AG09319 (cell line): ENCODE data around the gene GNA12.
A peak's percentile ranks its signal among the peaks of the same experiment; 100 is the strongest.

Experiments used
- DNase-seq: peaks from one replicate; pipeline ENCODE4 v3.0.0-alpha.2; 2010; ENCODE audit warnings: low read depth; ENCODE audit errors: extremely low read depth
- TF ChIP-seq, protein P1 (sequence below): IDR thresholded peaks from 2 replicates; pipeline ENCODE4 v1.5.1; 2011; ENCODE audit warnings: low read depth, mild to moderate bottlenecking, inconsistent platforms, low read length, moderate library complexity

Gene GNA12

DNA sequence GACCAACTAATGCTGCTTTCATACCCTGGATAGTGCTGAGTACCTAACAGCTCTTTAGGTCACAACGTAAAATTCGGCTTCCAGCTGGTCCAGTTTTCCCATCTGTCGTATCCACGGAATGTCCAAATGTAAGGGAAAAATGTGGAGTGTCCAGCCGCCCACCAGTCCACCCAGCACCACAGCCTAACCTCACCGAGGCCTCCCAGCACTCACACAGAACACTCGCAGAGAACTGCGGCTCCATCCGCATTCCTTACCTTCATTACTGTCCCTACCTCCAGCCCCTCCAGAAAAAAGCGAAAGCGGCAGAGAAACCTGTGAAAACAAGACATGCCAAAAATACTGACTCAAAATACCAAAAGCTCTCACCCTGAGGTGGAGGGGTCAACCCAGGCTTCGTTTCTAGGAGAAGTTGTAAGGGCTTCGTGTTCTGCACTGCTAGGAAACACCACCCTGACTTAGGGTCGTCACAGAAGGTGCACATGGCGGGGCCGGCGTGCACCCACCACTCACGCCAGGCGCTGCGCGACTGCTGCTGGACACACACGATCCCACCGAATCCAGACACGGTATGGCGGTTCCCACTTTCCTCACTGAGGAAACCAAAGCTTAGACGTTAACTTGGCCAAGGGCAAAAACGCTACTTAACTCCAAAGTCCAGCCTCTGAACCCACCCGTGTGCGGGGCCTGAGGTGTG, 82.2 kb downstream of the GNA12 start:
- TF ChIP-seq, protein P1, sequence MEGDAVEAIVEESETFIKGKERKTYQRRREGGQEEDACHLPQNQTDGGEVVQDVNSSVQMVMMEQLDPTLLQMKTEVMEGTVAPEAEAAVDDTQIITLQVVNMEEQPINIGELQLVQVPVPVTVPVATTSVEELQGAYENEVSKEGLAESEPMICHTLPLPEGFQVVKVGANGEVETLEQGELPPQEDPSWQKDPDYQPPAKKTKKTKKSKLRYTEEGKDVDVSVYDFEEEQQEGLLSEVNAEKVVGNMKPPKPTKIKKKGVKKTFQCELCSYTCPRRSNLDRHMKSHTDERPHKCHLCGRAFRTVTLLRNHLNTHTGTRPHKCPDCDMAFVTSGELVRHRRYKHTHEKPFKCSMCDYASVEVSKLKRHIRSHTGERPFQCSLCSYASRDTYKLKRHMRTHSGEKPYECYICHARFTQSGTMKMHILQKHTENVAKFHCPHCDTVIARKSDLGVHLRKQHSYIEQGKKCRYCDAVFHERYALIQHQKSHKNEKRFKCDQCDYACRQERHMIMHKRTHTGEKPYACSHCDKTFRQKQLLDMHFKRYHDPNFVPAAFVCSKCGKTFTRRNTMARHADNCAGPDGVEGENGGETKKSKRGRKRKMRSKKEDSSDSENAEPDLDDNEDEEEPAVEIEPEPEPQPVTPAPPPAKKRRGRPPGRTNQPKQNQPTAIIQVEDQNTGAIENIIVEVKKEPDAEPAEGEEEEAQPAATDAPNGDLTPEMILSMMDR: no peak
- no peak for DNase-seq

DNA sequence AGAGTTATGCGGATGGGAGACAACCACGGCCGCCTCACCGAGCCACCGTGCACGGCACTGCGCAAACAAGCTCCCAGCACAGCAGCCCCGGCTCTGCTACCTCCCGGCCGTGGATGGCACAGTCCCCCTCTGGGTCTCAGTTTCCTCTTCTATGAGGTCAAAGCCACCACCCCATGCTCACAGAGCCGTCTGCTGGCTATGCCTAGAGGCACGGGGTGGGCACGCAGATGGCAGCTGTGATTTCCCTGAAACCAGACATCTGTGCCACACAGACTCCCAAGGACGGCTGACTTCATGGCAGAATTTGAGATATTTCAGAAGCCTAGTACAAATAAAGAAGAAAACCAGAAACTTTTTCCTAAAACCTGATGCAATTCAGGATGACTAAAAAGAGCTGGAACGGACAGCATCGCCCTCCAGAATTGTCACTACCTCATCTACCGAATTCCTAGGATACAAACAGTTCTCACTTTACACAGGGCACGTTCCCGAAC, 82.9 kb downstream of the GNA12 start:
- no peak for DNase-seq
- TF ChIP-seq, protein P1: no peak

DNA sequence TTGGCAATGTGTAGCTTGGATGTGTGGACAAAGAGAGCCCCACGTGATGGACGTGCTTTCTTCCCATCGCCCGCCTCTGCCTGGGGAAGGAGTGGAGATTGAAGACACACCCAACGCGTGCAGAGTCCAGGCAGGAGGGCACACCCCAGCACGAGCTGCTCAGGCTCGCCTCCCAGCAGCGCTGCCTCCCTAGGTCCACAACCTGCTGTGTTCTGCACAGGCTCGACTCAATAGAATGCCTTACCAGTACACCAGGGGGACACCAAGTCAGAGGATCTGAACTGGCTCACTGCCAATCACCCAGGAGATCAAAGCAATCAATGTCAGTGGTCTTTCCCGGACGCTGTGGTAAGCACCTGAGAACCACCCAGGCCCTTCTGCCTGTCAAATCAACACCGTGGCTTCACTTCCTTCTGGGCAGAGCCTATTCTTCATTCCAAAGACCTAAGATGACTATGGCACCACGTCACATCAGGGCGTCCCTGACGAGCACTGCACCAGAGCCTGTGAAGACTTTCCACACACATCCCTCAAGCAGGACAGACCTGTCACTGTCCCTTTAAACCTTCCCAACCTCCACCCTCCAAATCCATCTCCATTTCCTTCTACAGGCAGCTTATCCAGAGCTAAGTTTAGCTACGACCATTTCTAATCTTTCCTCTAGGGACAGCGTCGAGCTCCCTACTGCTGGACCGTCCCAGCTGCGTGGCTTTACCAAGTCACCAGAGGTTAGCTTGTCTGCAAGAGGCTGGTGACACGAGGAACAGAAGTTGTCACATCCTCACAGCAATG, 83.8 kb downstream of the GNA12 start:
- no peak for DNase-seq
- TF ChIP-seq, protein P1: peak; percentile 39

DNA sequence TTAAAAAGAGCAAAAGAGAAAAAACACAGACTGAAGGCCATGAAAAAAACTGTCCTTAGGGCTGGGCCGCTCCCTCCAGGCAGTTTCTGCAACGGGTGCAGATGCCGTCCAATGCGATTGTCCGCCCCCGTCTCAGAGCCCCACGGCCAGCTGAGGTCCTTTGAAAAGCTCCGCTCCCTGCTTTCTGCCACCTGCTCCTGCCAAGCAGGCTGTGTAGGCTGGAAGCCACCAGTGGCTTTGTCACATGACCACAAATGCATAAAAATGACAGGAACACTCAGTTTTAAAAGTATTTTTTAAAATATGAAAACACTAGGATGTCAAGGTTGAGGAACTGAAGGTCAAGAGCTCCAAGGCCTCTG, 84.4 kb downstream of the GNA12 start:
- DNase-seq: no peak
- TF ChIP-seq, protein P1: no peak

DNA sequence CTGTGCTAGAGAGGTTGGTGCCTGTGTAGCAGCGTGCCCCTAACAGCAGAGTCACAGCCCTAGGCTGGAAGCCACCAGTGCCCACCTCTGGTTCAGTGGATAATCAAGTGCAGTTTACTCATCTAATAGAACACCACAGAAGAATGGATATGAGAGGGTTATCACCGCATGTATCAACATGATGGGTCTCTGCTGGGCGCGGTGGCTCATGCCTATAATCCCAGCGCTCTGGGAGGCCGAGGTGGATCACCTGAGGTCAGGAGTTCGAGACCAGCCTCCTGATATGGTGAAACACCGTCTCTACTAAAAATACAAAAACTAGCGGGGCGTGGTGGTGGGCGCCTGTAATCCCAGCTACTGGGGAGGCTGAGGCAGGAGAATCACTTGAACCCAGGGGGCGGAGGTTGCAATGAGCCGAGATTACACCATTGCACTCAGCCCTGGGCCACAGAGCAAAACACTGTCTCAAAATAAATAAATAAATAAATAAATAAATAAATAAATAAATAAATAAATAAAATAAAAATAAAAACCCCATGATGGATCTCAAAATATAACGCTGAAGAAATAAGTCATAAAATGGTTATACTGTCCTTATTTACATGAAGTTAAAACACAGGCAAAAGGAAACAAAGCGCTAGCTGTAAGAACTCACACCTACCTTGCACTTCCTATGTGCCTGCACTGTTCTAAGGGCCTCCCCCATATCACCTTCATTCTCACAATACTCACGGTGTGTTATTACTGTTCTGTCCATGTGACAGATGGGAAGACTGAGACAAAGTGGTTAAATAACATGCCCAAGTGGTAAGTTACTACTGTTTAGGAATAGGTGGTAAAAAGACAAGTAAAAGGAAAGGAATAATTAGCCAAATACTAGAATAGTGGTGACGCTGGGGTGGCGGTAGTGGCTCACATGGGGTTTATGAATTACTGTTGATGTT, 85.2 kb downstream of the GNA12 start:
- TF ChIP-seq, protein P1: no peak
- DNase-seq: no peak

DNA sequence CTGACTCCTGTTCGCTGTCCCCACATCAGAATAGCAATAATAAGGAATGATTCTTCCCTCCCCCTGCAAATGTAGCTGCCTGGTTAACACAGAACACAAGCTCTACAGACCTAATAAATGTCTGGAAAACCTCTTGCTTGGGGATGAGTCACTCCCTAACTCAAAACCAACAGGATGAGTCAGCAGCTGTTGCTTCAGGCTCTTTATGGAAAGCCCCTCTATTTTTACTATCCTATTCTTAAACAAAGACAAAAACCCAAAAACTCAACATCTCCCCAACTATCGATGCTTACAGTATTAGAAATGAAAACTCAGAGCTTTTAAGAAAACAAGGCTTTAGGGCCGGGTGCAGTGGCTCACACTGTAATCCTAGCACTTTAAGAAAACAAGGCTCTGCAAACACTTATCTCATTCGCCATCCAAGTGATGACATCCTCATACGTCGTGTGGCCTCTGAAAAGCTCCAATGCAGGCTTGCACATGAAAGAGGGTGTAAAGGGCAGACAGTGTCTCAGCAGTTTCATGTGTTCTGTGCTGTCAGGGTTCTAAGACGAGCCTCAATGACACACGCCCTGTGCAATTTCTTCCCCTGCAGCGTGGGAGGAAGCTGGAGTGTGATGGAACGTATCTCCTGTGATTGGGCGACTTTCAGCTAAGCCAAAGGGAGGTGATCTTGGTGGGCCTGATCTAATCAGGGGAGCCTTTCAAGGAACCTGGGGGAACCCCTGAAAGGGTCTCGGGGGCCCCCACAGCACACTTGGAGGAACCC, 86.0 kb downstream of the GNA12 start:
- TF ChIP-seq, protein P1: no peak
- peak; percentile 86 for DNase-seq
